NCI-H1436 treated with DMSO at 0.1 percent for 48 hours (cell line): Measurements from ENCODE around the gene FOXD4L6.
"Not testable (repeated sequence)": the region's sequence is repeated elsewhere in the genome, so short reads cannot be mapped to it uniquely, and the experiment has no call there.

Experiments
- DNase-seq: peaks from one replicate; lab custom pipeline; 2025; lab: John Stamatoyannopoulos, UW

FOXD4L6 gene

GRCh38 chr9:41098759-41099158 is 29.7 kb downstream of the FOXD4L6 start:
- DNase-seq, result not testable (repeated sequence)

- DNase-seq, result not testable (repeated sequence)
Observed at GRCh38 chr9:41095060-41095459, 33.4 kb downstream of the FOXD4L6 start.

- not testable (repeated sequence) for DNase-seq
Observed at GRCh38 chr9:41094010-41094773, 34.3 kb downstream of the FOXD4L6 start.

- not testable (repeated sequence) for DNase-seq
Observed at GRCh38 chr9:41090922-41091321, 37.6 kb downstream of the FOXD4L6 start.

DNA sequence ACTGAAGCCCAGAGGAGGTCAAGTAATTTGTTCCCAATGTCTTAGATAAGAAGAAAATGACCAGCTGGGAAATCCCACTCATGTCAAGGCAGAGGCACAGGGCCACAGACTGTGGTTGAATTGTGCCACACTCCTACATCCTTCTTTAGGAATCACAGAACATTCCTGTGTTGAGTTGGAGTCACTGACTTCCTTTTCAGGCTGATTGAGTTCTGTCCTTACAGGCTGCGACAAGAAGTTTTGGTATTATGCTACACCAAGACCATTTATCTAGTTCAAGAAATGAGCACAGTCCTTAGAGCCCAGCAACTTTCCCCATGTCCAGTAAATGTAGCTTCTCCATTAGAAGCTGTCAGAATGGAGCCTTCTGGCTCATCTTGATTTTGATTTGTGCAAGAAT is 38.1 kb downstream of the FOXD4L6 start:
- DNase-seq, result not testable (repeated sequence)

DNA sequence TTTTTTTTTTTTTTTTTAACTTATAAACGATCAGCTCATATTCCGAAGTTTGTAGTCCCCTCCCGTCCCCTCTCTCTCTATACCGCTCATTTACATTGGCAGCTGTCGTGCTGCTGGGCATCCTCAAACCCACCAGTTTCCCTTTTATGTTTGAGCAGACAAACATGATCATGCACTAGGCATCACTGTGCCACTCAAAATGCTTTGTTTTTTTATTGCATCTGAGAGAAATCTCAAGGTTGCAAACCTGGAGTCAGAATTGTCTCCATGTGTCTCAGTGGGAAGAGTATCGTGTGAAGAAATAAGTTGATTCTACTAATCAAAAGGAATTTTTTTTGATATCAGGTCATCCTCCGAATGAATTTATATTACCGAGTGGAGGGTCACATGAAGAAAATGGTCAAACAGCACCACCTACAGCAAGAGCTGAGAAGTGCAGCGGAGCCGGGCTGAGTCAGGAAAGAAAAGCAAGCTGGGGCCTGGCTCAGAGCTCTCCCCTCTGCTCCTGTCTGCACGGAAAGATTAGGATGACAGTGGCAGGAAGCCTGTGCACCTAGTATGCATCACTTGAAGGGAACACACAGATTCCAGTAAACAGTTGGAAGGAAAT is 39.9 kb downstream of the FOXD4L6 start:
- DNase-seq, result not testable (repeated sequence)

DNA sequence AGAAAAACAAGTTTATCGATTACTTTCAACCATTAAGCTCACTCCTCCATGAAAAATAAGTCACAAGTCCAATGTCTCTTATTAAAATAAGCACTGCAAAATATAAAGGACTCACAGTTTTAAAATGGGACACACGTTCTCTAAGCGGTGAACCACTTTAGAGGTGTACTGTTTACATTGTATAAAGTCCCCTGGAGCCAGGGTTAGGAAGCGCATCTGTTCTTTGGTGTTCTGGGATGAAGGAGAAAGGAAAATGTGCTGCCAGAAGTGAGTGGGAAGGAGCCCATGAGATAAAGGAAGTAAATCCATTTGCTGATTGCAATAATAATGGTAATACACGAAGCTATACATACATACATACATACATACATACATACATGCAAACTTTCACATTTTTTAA is 40.6 kb downstream of the FOXD4L6 start:
- DNase-seq, result not testable (repeated sequence)

- not testable (repeated sequence) for DNase-seq
Observed at GRCh38 chr9:41087157-41087780, 41.2 kb downstream of the FOXD4L6 start.

- not testable (repeated sequence) for DNase-seq
Observed at GRCh38 chr9:41086685-41087084, 41.8 kb downstream of the FOXD4L6 start.

DNA sequence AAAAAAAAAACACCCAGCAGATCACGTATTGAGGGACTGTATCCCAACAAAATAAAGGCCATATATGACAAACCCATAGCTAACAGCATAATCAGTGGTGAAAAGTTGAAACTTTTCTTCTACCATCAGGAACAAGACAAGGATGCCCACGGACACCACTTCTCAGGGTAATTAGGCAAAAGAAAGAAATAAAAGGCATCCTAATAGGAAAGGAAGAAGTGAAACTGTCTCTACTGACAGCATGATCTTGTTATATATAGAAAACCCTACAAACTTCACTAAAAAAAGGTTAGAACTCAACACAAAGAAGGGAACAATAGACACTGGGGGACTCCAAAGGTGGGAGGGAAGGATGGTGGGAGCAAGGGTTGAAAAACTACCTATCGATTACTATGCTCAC is 42.3 kb downstream of the FOXD4L6 start:
- DNase-seq, result not testable (repeated sequence)

GRCh38 chr9:41082358-41082757 is 46.1 kb downstream of the FOXD4L6 start:
- DNase-seq, result not testable (repeated sequence)

DNA sequence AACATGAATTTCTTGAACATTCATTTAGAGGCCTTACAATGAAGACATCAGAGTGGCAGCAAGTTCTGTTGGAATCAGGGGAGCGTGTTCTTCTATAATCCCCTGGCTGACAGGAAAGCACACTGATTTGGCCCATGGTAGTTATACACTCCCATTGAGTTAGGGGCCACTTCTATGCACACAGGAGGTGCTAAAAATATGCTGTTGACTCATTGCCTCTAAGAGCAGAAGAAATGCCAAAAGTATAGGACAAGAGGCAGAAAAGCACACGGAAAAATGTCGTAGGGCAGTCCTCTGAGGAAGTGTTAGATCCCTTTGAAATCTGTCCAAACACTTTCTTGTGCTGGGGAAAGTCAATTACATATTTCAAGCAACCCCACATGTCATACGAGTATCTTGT is 49.0 kb downstream of the FOXD4L6 start:
- not testable (repeated sequence) for DNase-seq

GRCh38 chr9:41077586-41077985 is 50.9 kb downstream of the FOXD4L6 start:
- not testable (repeated sequence) for DNase-seq
